T-helper 22 cell (primary cell): ENCODE results near the gene SNN.

Source experiments
- DNase-seq: peaks from one replicate; pipeline ENCODE4 v3.0.0-alpha.2; 2020; ENCODE audit warnings: low read depth

SNN gene

GRCh38 chr16:11699234-11699894 lies 31.1 kb downstream of the SNN start:
- DNase-seq: no peak

GRCh38 chr16:11700264-11701029 lies 32.2 kb downstream of the SNN start:
- no peak for DNase-seq

- DNase-seq: no peak
Measured at GRCh38 chr16:11705311-11706025, 37.2 kb downstream of the SNN start.

GRCh38 chr16:11706180-11706742 lies 38.0 kb downstream of the SNN start:
- no peak for DNase-seq

- DNase-seq: no peak
Measured at GRCh38 chr16:11707679-11708197, 39.5 kb downstream of the SNN start.

- no peak for DNase-seq
Measured at GRCh38 chr16:11708421-11708820, 40.2 kb downstream of the SNN start.

GRCh38 chr16:11711662-11712061 lies 43.4 kb downstream of the SNN start:
- DNase-seq: no peak

- no peak for DNase-seq
Measured at GRCh38 chr16:11712122-11712521, 43.9 kb downstream of the SNN start.

- no peak for DNase-seq
Measured at GRCh38 chr16:11715246-11715947, 47.1 kb downstream of the SNN start.

GRCh38 chr16:11716336-11716735 lies 48.1 kb downstream of the SNN start:
- DNase-seq: no peak

GRCh38 chr16:11717811-11718210 lies 49.6 kb downstream of the SNN start:
- DNase-seq: no peak

GRCh38 chr16:11719171-11719570 lies 50.9 kb downstream of the SNN start:
- no peak for DNase-seq

- DNase-seq: no peak
Measured at GRCh38 chr16:11719762-11720161, 51.5 kb downstream of the SNN start.

- no peak for DNase-seq
Measured at GRCh38 chr16:11721781-11722467, 53.7 kb downstream of the SNN start.

- DNase-seq: no peak
Measured at GRCh38 chr16:11722468-11722808, 54.2 kb downstream of the SNN start.

- DNase-seq: no peak
Measured at GRCh38 chr16:11725457-11725856, 57.2 kb downstream of the SNN start.

- DNase-seq: no peak
Measured at GRCh38 chr16:11726008-11726407, 57.8 kb downstream of the SNN start.

GRCh38 chr16:11727796-11728543 lies 59.7 kb downstream of the SNN start:
- no peak for DNase-seq
